Fibroblast of skin of left quadriceps (primary cell): Measurements from ENCODE around the gene MRPL37.

Experiments used
- DNase-seq, 2 experiments: peaks; one replicate each; pipeline ENCODE4 v3.0.0-alpha.2; 2013; ENCODE audit warnings: low read depth in 2 of 2

MRPL37 gene

GRCh38 chr1:54263601-54264226, 63.7 kb downstream of the MRPL37 start:
- no peak for DNase-seq

- DNase-seq = no peak
Measured at GRCh38 chr1:54265126-54265525, 65.2 kb downstream of the MRPL37 start.

- DNase-seq = no peak
Measured at GRCh38 chr1:54265659-54266058, 65.7 kb downstream of the MRPL37 start.

GRCh38 chr1:54266195-54266594, 66.2 kb downstream of the MRPL37 start:
- DNase-seq = no peak

- no peak for DNase-seq
Measured at GRCh38 chr1:54266908-54267307, 66.9 kb downstream of the MRPL37 start.
